Measurements from ENCODE around the gene TROAP.
"Not testable (repeated sequence)": the region's sequence is repeated elsewhere in the genome, so short reads cannot be mapped to it uniquely, and the experiment has no call there.

- not testable (repeated sequence) for TF ChIP-seq CTCF (IDR thresholded peaks at IDR 0.05; ENCODE audit: low read depth, low read length, missing input control); RAD21 (IDR thresholded peaks at IDR 0.05); EGR1 (IDR thresholded peaks at IDR 0.05; ENCODE audit: low read depth in 2 of 2); YY1 (IDR thresholded peaks at IDR 0.05)
Measured at GRCh38 chr12:49380184-49380583, 57.1 kb downstream of the TROAP start.

Measured in liver (tissue), 3 donors.